Stomach (tissue), 9 donors: Measurements from ENCODE around the gene OSTF1. TPM values are rescaled to one million over a fixed set of nuclear protein-coding genes. Genes with fewer than 3 reads are reported as not detected.

Source experiments
- DNase-seq, 2 donors: peaks; one replicate each; pipeline versions ENCODE4 v3.0.0 to v3.0.0-alpha.2; 2013 to 2019
- H3K27ac ChIP-seq, 5 donors: fragments of 200-600 bp in 4 of 5; sonication (generic) in 4 of 5; one replicate each; pipeline ENCODE4 v1.5.1; 2013 to 2019; ENCODE audit warnings: mild to moderate bottlenecking in 1 of 5, moderate library complexity in 1 of 5
- H3K27me3 ChIP-seq, 3 donors: fragments of 200-600 bp; sonication (generic); one replicate each; pipeline ENCODE4 v1.5.1; 2017 to 2019; ENCODE audit warnings: mixed run types in 1 of 3
- H3K36me3 ChIP-seq, 4 donors: fragments of 200-600 bp; sonication (generic); 1 replicate in 3 of 4; 2 replicates in 1 of 4; pipeline ENCODE4 v1.5.1; 2016 to 2019
- H3K4me1 ChIP-seq, 4 donors: fragments of 200-600 bp; sonication (generic); one replicate each; pipeline ENCODE4 v1.5.1; 2016 to 2019
- H3K4me3 ChIP-seq, 4 donors: fragments of 200-600 bp; sonication (generic) in 3 of 4; one replicate each; pipeline ENCODE4 v1.5.1; 2016 to 2019; ENCODE audit warnings: mild to moderate bottlenecking in 1 of 4
- H3K9me3 ChIP-seq, 4 donors: fragments of 200-600 bp; sonication (generic); one replicate each; pipeline ENCODE4 v1.5.1; 2016 to 2019
- CTCF ChIP-seq, 7 experiments: fragments of 450-650 bp in 4 of 7; fragments of 200-600 bp in 3 of 7; sonication (generic) in 3 of 7; IDR thresholded peaks; one replicate each; pipeline ENCODE4 v1.5.1; 2016 to 2019; ENCODE audit warnings: antibody characterized with exemption in 7 of 7, control low read depth in 2 of 7, mild to moderate bottlenecking in 1 of 7
- EP300 ChIP-seq: sonication (generic); formaldehyde crosslinking; IDR thresholded peaks from one replicate; pipeline ENCODE4 v1.6.1; 2017; ENCODE audit warnings: antibody characterized with exemption
- POLR2A ChIP-seq, 4 donors: fragments of 450-650 bp; IDR thresholded peaks; one replicate each; pipeline ENCODE4 v1.6.1; 2016; ENCODE audit warnings: antibody characterized with exemption in 4 of 4, control low read depth in 2 of 4, mild to moderate bottlenecking in 1 of 4, moderate library complexity in 1 of 4
- POLR2AphosphoS5 ChIP-seq, 3 donors: sonication (generic); formaldehyde crosslinking; IDR thresholded peaks; one replicate each; pipeline ENCODE4 v1.6.1; 2016; ENCODE audit warnings: antibody characterized with exemption in 3 of 3
- WGBS, 5 donors: extraction: QIAGEN DNeasy Blood & Tissue Kit in 3 of 5; methylation state at CpG; one replicate each; pipeline versions ENCODE4 v1.1.5 to v1.1.7; 2013 to 2018; 5-methylcytosine and 5-hydroxymethylcytosine counted together
- intact Hi-C: fragments of 100-400 bp; cut with DNase I; formaldehyde crosslinking; loops from one replicate; pipeline ENCODE4 v1.15.1; 2023; ENCODE audit warnings: low total_unique reads
- polyA plus RNA-seq, 3 donors: library from polyadenylated mRNA; stranded (reverse); fragments of 200-250 nt; gene quantifications; one replicate each; pipeline ENCODE4 v1.2.3, GENCODE V29; 2013
- total RNA-seq, 5 donors: library from RNA; depleted of rRNA; stranded (reverse); fragments of >200 nt; gene quantifications; one replicate each; pipeline versions ENCODE4 v1.1.0 to v1.2.3, GENCODE V29; 2014 to 2016
- donor health status: healthy with polysubstance abuse.
- donor health status: Bipolar disorder and iron deficiency.
- donor health status: healthy.

Gene OSTF1
- total and polyA plus RNA-seq, 8 donors: 2.2 to 79.4 (median 43.5) TPM; not detected in 1

GRCh38 chr9:75128535-75128934 is 40.2 kb downstream of the OSTF1 start:
- Histone ChIP-seq H3K27me3 (no peaks in the 10 kb centered on the region), H3K4me3 (no peak overlapping the region), H3K9me3 (no peaks in the 10 kb centered on the region), H3K27ac (no peak overlapping the region), H3K4me1 (no peaks in the 10 kb centered on the region), H3K36me3 (peaks cover 13 to 46% (median 34%) of the 10 kb centered on the region in 4 donors)
- intact Hi-C loops: no loop called here
- WGBS, 5 donors: 81 to 93% (median 84%) methylated on average over 2 of the region's 2 CpGs
- DNase-seq: no peak
- no peak for TF ChIP-seq POLR2A (IDR thresholded peaks at IDR 0.05)

GRCh38 chr9:75130172-75130571 is 41.9 kb downstream of the OSTF1 start:
- WGBS, 5 donors: 92 to 96% (median 93%) methylated on average over 5 of the region's 5 CpGs
- intact Hi-C loops: no loop called here

GRCh38 chr9:75130621-75131230 is 42.4 kb downstream of the OSTF1 start:
- TF ChIP-seq CTCF (IDR thresholded peaks at IDR 0.05) (no peak), POLR2A (IDR thresholded peaks at IDR 0.05) (no peak), EP300 (no peak), POLR2AphosphoS5 (IDR thresholded peaks at IDR 0.05) (no peak)
- no peak overlapping the region for H3K27ac ChIP-seq
- intact Hi-C loops: no loop called here
- WGBS, 5 donors: 65 to 73% (median 71%) methylated on average over 5 of the region's 5 CpGs
- peaks cover 19 to 68% (median 52%) of the 10 kb centered on the region in 4 donors for H3K36me3 ChIP-seq
- no peak for DNase-seq
- no peaks in the 10 kb centered on the region for H3K9me3 ChIP-seq
- H3K4me3 ChIP-seq: no peak overlapping the region
- no peaks in the 10 kb centered on the region for H3K27me3 ChIP-seq
- no peaks in the 10 kb centered on the region for H3K4me1 ChIP-seq

More at GRCh38 chr9:75130172-75130571, 41.9 kb downstream of the OSTF1 start:
- no peak for TF ChIP-seq CTCF (IDR thresholded peaks at IDR 0.05)
- no peak for TF ChIP-seq EP300
- TF ChIP-seq POLR2A (IDR thresholded peaks at IDR 0.05): no peak
- no peak for TF ChIP-seq POLR2AphosphoS5 (IDR thresholded peaks at IDR 0.05)
- H3K36me3 ChIP-seq: peaks cover 19 to 62% (median 49%) of the 10 kb centered on the region in 4 donors
- no peaks in the 10 kb centered on the region for H3K9me3 ChIP-seq
- no peaks in the 10 kb centered on the region for H3K27me3 ChIP-seq
- no peak overlapping the region for H3K4me3 ChIP-seq
- H3K4me1 ChIP-seq: no peaks in the 10 kb centered on the region
- H3K27ac ChIP-seq: no peak overlapping the region
- DNase-seq: no peak

- Histone ChIP-seq H3K27me3 (no peaks in the 10 kb centered on the region), H3K4me1 (no peaks in the 10 kb centered on the region), H3K4me3 (no peak overlapping the region), H3K9me3 (no peaks in the 10 kb centered on the region), H3K36me3 (peaks cover 19 to 74% (median 62%) of the 10 kb centered on the region in 4 donors), H3K27ac (no peak overlapping the region)
- intact Hi-C loops: no loop called here
- no peak for DNase-seq
- TF ChIP-seq CTCF (IDR thresholded peaks at IDR 0.05) (no peak), POLR2AphosphoS5 (IDR thresholded peaks at IDR 0.05) (no peak), EP300 (no peak), POLR2A (IDR thresholded peaks at IDR 0.05) (no peak)
- WGBS, 5 donors: 94 to 99% (median 98%) methylated on average over 3 of the region's 3 CpGs
Measured at GRCh38 chr9:75131700-75132099, 43.4 kb downstream of the OSTF1 start.

- Histone ChIP-seq H3K27me3 (no peaks in the 10 kb centered on the region), H3K36me3 (peaks cover 23 to 78% (median 67%) of the 10 kb centered on the region in 4 donors), H3K4me3 (no peak overlapping the region), H3K27ac (no peak overlapping the region), H3K9me3 (no peaks in the 10 kb centered on the region), H3K4me1 (no peaks in the 10 kb centered on the region)
- no peak for DNase-seq
- intact Hi-C loops: no loop called here
- 81 to 96% (median 92%) methylated on average over 4 of the region's 4 CpGs for WGBS, 5 donors
- TF ChIP-seq EP300 (no peak), POLR2AphosphoS5 (IDR thresholded peaks at IDR 0.05) (no peak), POLR2A (IDR thresholded peaks at IDR 0.05) (no peak), CTCF (IDR thresholded peaks at IDR 0.05) (no peak)
Measured at GRCh38 chr9:75132244-75132643, 43.9 kb downstream of the OSTF1 start.
